GM10847 (cell line): ENCODE results near the gene ABCB4.

Source experiments
- POLR2A ChIP-seq: IDR thresholded peaks from 2 replicates; pipeline ENCODE4 v1.6.1; 2011; ENCODE audit not compliant: insufficient read length; ENCODE audit errors: extremely low read depth

Gene ABCB4

DNA sequence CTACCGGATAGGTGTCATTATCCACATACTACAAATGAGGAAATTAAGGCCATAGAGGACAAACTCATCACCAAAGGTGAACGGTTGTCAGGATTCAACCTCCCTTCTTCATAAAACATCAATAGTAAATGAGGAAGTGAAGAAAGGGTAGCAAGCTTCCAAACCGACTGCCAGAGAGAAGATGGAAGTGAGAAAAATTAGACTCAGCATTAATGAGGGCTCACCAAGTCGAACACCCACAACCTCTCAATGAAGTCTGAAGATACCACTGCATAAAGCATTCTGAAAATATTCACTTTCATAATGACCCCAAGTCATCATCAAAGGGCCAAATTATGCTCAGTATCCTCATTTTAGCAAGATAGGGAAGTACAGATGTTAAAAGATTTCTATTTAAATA, 29.6 kb downstream of the ABCB4 start:
- no peak for TF ChIP-seq POLR2A

DNA sequence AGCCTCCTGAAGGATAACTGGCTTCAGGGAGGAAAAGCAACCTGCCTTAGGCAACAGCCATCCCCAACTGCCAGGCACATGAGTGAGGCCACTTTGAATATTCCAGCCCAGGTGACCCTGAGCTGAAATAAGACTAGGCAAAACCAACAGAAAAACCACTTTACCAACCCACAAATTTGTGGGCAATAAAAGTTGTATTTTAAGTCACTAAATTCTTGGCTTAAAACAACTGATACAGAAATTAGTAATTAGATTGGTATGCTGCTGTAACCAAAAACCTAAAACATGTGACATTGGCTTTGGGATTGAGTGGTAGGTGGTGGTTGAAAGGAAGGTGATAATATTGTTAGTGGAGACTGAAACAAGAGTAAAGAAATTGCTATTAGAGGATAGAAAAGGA, 39.9 kb downstream of the ABCB4 start:
- TF ChIP-seq POLR2A = no peak

DNA sequence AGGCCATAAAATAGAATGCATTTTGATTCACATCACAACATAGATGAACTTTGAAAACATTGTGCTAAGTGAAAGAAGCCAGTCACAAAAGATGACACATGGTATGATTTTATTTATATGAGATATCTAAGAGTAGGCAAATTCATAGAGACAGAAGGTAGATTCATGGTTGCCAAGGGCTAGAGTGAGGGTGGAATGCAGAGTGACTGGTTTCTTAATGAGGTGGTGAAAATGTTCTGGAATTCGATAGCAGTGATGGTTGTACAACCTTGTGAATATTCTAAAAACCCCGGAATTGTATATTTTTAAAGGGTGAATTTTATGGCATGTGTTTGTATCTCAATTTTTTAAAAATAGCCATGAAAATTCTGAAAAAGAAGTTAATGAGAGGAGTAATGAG, 42.9 kb downstream of the ABCB4 start:
- TF ChIP-seq POLR2A = no peak

DNA sequence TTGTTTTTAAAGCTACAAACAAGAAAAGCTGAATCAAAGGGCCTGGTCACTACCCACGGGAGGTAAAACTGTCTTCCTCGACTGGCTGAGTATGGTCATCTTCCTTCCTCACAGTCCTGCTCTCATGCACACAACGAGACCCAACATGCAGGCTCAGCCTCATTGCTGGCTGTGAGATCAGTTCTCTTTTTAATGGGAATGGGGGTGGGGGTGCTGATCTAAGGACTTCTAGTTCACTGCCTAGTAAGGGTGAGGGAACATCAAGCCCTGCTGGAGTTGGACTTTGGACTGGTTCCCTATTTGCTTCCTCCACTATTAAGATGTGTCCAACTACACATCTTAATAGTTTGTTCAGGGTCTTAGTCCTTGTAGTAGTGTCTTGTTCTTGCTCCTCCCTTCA, 48.2 kb downstream of the ABCB4 start:
- no peak for TF ChIP-seq POLR2A

DNA sequence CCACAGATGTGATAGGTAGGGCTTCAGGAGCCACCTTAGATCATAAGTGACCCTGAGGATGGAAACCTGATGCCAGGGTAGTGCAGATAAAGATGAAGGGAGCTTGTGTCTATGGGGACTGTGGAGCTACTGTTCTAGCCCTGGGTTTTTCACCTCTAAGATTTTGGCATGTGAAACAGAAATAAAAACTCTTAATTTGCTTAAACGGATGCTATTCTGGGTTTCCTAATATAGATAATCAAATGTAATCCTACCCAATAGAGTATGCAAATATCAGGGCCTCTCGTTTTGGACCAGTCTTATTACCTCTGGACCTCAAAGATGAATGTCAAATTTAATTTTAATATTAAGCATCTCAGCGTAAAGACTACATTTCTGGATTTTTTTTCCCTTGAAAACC, 49.3 kb downstream of the ABCB4 start:
- no peak for TF ChIP-seq POLR2A

DNA sequence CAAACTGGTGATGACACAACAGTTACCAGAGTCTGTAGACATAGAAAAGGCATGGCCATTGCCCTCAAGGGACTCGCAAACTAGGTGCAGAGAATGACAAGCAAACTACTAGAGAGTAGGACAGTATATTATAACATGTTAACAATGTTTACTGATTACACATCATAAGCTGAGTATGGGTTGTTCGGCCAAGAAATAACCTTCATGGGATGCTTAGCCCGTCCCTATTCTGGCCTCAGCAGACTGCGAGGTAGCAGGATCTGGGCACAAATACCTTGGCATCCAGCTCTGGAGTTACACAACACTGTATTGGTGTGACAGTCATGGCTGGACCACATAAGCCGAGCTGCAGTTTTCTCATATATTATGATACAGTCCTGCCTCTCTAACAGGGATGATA, 51.4 kb downstream of the ABCB4 start:
- TF ChIP-seq POLR2A = no peak

DNA sequence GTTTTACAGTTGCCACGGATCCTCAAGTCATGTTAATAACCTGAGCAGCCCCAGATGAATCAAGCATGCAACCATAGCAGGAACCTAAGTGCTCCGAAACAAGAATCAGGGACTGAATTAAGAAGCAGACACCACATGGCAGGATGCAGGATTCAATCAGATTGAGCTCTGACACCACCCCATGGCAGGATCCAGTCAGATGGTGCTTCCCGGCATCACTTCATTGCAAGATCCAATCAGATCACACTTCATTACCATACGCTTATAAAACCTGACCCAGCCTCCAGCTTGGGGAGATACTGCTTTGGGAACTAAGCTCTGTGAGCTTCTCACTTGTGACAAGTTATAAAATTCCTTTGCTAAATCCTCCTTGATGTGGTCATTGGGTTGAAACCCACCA, 55.3 kb downstream of the ABCB4 start:
- TF ChIP-seq POLR2A = no peak

DNA sequence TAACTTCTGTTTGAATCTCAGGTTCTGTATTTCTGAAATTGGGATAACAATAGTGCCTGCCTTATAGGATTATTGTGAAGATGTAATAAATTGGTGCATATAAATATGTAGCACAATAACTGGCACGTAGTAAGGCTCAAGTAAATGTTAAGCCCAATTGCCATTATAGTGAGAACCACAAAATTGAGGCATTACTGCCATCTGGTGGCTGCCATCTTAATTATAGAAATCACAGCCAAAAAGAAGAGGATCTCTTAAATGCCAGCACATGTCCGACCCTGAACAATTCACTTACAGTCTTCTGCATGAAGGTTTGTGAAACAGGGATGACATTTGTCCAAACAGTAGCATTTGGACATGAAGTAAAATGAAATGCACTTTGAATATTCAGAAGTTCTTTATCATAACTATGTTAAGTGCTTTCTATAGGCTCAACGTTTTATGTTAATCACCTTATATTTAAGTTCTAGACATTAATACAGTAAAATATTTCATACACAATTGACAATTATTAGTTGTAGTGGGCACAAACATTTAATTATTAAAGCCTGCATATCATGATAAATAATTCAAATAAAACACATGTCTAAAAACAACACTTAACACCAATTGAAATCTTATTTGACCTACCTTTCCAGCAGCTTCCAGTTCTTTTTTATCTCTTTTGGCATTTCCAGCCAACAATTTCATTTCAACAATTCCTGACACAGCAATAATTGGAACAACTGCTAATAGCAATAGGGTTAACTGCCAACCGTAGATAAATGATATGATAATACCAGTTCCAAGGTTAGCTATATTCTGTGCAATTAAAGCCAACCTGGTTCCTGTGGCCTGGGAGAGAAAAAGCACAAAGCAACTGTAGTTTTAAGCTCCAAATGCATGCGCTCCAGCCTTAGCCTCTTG, 58.5 kb downstream of the ABCB4 start:
- TF ChIP-seq POLR2A = no peak

DNA sequence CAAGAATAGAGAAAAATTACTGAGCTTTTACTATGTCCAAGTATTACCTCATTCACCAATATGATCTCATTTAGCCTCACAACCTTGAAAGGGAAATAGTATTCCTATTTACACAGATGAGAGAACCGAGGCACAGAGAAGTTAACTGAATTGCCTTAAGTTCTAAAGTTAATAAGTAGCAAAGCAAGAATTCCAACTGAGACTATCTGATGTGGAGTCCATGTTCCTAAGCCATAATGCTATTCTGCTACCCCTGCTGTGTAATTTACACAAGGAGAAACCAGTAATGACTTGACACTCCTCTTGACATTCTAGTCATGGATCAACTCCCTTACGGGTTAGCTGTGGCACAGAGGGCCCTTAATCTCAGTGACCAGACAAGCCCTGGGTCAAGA, 60.7 kb downstream of the ABCB4 start:
- no peak for TF ChIP-seq POLR2A

DNA sequence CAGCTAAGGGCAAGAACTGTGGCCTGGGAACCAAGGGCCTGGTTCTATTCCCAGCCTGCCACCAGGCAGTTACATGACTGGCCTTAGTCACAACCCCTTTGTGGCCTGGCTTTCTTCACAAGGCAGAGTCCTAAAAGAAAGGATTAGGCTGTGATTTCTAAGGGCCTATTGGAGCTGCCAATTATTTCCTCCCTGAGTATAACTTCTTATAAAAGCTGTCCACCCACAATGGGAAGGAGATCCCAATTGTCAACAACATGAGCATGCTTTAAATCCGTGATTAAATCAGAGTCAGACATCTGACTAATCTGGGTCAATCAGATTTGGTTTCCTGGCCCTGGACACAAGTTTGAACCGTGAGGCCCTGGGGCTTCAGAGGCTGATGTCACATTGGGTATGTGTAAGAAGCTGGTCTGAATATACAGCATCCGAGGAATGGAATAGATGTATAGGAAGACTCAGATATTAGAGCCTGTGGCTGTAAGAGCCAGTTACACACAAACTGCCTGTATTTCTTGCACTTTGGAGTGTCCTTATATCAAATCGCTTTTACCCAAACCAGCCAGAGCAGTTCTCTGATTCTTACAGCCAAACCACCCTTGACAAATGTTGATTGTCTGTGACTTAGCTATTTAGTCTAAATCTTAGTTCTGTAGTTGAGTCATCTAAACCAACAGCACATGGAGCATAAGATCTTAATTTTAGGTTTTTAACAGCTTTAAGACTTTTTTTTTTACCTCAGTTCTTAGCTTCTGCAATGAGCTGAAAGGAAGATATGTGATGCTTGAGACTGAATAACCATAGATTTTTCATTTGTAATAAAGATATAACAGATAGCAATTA, 61.3 kb downstream of the ABCB4 start:
- no peak for TF ChIP-seq POLR2A

DNA sequence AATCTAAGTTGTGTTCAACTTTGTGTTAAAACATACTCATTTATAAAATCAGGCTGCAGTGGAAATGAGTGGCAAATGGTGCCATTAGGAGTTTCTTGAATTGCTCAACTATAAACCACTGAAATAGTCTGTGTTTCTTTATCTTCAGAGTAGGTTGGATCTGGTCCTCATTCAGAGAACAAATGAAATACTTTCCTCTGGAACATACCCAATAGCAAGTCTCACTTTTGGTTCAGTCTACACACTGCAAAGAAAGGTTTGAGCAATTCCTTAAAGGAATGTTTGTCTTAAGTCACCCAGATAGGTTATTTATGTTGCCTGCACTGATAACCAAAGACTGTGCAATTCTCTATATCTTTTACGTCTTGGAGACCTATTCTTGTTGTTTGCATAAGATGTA, 62.5 kb downstream of the ABCB4 start:
- no peak for TF ChIP-seq POLR2A

DNA sequence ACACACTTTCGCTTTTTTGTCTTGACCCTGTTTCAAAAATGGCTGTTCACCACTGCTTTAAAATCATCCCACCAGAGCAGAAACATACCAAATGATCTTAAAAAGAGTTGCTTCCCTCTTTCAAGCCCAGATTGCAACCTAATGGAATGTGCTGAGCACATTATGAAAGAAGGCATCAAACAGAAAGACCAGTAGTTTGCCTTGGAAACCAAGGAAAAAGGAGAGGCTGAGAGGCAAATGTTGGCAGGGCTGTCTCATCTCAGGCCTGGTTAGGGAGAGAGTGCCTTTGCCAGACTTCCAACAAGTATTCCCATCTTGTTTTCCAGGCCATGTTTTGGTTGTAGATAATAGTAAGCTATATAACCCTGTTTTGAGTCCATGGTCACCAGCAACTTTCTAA, 64.3 kb downstream of the ABCB4 start:
- TF ChIP-seq POLR2A = no peak

DNA sequence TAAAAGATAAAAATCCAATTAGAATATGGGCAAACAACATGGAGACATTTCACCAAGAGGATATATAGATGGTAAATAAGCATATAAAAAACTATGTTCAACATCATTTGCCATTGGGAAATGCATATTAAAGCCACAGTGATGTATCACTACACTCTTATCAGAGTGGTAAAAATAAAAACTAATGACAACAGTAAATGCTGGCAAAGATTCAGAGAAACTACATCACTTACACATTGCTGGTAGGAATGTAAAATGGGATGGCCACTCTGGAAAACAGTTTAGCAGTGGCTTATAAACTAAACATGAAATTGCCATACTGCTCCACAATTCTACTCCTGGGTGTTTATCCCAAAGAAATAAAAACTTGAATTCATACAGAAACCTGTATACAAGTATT, 70.8 kb downstream of the ABCB4 start:
- no peak for TF ChIP-seq POLR2A

DNA sequence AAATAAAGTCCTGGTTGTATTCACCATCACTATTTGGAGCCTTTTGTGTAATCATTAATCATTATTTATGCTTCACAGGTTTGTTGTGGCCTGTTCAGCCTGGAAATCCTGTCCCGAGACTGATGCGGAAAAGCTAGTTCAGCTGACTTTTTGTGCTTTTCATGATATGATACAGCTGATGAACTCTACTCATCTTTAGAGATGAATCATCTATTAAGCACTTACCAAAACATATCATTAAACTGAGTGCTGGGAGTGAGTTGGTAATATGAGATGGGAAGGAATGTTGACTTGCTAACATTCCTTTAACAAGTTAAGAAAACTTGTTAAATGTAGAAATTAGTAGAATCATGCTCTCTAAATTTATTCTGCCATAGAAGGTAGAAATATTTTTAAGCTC, 77.0 kb downstream of the ABCB4 start:
- TF ChIP-seq POLR2A = no peak

DNA sequence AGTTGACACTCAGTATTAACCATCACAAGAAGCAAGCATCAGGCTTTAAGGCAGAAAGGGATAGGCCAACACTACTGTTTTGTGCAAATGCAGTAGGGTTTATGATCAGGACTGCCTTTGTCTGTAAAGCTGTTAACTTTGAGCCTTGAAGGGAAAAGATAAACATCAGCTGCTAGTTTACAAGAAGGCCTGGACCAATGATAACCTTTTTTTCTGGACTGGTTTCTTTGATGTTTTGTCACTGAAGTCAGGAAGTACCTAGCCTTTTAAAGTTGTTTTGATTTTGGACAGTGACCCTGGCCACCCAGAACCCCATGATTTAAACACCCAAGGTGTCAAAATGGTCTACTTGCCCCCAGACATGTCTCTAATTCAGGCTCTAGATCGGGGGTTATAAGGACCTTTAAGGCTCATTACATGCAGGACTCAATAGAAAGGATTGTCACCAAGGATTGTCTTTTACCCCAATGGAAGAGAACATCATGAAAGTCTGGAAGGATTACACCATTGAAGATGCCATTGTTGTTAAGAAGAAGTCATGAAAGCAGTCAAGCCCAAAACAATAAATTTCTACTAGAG, 79.9 kb downstream of the ABCB4 start:
- TF ChIP-seq POLR2A = no peak
